Activated gamma-delta T cell treated with Interleukin-2 at 50 U/mL for 16 hours (primary cell): Measurements from ENCODE around the gene HIPK3.
"Not testable (repeated sequence)": the region's sequence is repeated elsewhere in the genome, so short reads cannot be mapped to it uniquely, and the experiment has no call there.

ENCODE experiments used
- DNase-seq: peaks from one replicate; pipeline ENCODE4 v3.0.0-alpha.2; 2020

HIPK3 gene

GRCh38 chr11:33259869-33260268, 2.7 kb downstream of the HIPK3 start:
- DNase-seq, result no peak

GRCh38 chr11:33261350-33261749, 4.2 kb downstream of the HIPK3 start:
- DNase-seq, result not testable (repeated sequence)

- DNase-seq, result no peak
These were observed 4.9 kb downstream of the HIPK3 start for GRCh38 chr11:33262011-33262645.

- DNase-seq, result no peak
These were observed 6.4 kb downstream of the HIPK3 start for GRCh38 chr11:33263549-33263948.

- no peak for DNase-seq
These were observed 7.7 kb downstream of the HIPK3 start for GRCh38 chr11:33264926-33265325.

GRCh38 chr11:33266393-33267215, 9.4 kb downstream of the HIPK3 start:
- DNase-seq, result no peak

GRCh38 chr11:33268945-33269540, 11.9 kb downstream of the HIPK3 start:
- DNase-seq, result no peak

- DNase-seq, result no peak
These were observed 12.6 kb downstream of the HIPK3 start for GRCh38 chr11:33269822-33270221.

- no peak for DNase-seq
These were observed 13.9 kb downstream of the HIPK3 start for GRCh38 chr11:33271059-33271458.

- no peak for DNase-seq
These were observed 15.3 kb downstream of the HIPK3 start for GRCh38 chr11:33272338-33273107.

- no peak for DNase-seq
These were observed 16.5 kb downstream of the HIPK3 start for GRCh38 chr11:33273656-33274055.

GRCh38 chr11:33280411-33280810, 23.2 kb downstream of the HIPK3 start:
- DNase-seq, result no peak

- no peak for DNase-seq
These were observed 24.6 kb downstream of the HIPK3 start for GRCh38 chr11:33281758-33282157.

- DNase-seq, result no peak
These were observed 27.6 kb downstream of the HIPK3 start for GRCh38 chr11:33284818-33285217.

- DNase-seq, result no peak
These were observed 33.1 kb downstream of the HIPK3 start for GRCh38 chr11:33290319-33290718.

GRCh38 chr11:33291004-33291777, 34.0 kb downstream of the HIPK3 start:
- no peak for DNase-seq

- no peak for DNase-seq
These were observed 35.1 kb downstream of the HIPK3 start for GRCh38 chr11:33292311-33292710.

- no peak for DNase-seq
These were observed 37.0 kb downstream of the HIPK3 start for GRCh38 chr11:33294224-33294623.

GRCh38 chr11:33294797-33295196, 37.6 kb downstream of the HIPK3 start:
- no peak for DNase-seq

- no peak for DNase-seq
These were observed 39.5 kb downstream of the HIPK3 start for GRCh38 chr11:33296695-33297094.

- no peak for DNase-seq
These were observed 46.4 kb downstream of the HIPK3 start for GRCh38 chr11:33303541-33303940.

GRCh38 chr11:33306821-33307220, 49.6 kb downstream of the HIPK3 start:
- not testable (repeated sequence) for DNase-seq
